ENCODE data around the gene SLC22A8. TPM values are rescaled to one million over a fixed set of nuclear protein-coding genes. Genes with fewer than 3 reads are reported as not detected.

Gene SLC22A8
- total and polyA plus RNA-seq, 2 of the 4 experiments (the other 2 are of a cell fraction), result not detected

GRCh38 chr11:62976109-62976508 lies 39.5 kb downstream of the SLC22A8 start:
- 27% methylated on average over 3 of the region's 5 CpGs; no CpG with 5 or more reads in 1 of the 2 experiments for WGBS, 2 experiments (ENCODE audit: extremely low coverage in 2 of 2, insufficient read length in 1 of 2)
- in situ Hi-C loops (cut with MboI; ENCODE audit: low sequenced_read_pairs), result no loop called here
- no peak for DNase-seq

More at GRCh38 chr11:62976109-62976508, 39.5 kb downstream of the SLC22A8 start:
- no peak overlapping the region for H2BK5ac ChIP-seq (ENCODE audit: low read depth, low read length, poor library complexity, severe bottlenecking)
- no peak overlapping the region for H3K23ac ChIP-seq (ENCODE audit: low read depth, low read length)
- no TSS peak for BruUV-seq (replicated peaks)
- no peaks in the 10 kb centered on the region for H3K4me1 ChIP-seq (ENCODE audit: control insufficient read depth, insufficient read depth, low read length)
- H2AK5ac ChIP-seq (ENCODE audit: low read depth, low read length), result no peak overlapping the region
- no peaks in the 10 kb centered on the region for H3K9me1 ChIP-seq (ENCODE audit: insufficient read depth, low read length)
- no peak overlapping the region for H4K91ac ChIP-seq (ENCODE audit: insufficient read depth, low read depth, low read length)
- no peak overlapping the region for H2BK15ac ChIP-seq (ENCODE audit: low read depth, low read length)
- no peak overlapping the region for H2AK9ac ChIP-seq (replicated peaks; ENCODE audit: low read depth, low read length, poor library complexity)
- intact Hi-C loops (cut with micrococcal nuclease) (no loop called here), dilution Hi-C loops (cut with HindIII; ENCODE audit: low sequenced_read_pairs, unreplicated experiment) (no loop called here)
- no peak overlapping the region for H3K4me3 ChIP-seq (ENCODE audit: insufficient read depth, low read depth, low read length)
- no peak for ATAC-seq (ENCODE audit: low read depth)
- no peaks in the 10 kb centered on the region for H3K36me3 ChIP-seq (ENCODE audit: control insufficient read depth, insufficient read depth, low read length)
- no peak overlapping the region for H2AFZ ChIP-seq (replicated peaks; ENCODE audit: low read length, poor library complexity)
- no peaks in the 10 kb centered on the region for H4K20me1 ChIP-seq (ENCODE audit: insufficient read depth, low read length)
- H4K5ac ChIP-seq (ENCODE audit: low read depth, low read length), result no peak overlapping the region
- no peaks in the 10 kb centered on the region for H3K79me1 ChIP-seq (ENCODE audit: low read depth in 1 of 2, low read length in 2 of 2)
- H3K14ac ChIP-seq (replicated peaks; ENCODE audit: low read depth, low read length), result no peak overlapping the region
- no peak overlapping the region for H3K4me2 ChIP-seq (ENCODE audit: low read depth, low read length)
- TF ChIP-seq RAD21 (IDR thresholded peaks at IDR 0.05; ENCODE audit: low read length), result no peak
- TF ChIP-seq CEBPB (IDR thresholded peaks at IDR 0.05; ENCODE audit: low read depth, low read length), result no peak
- no peak for TF ChIP-seq MAZ (IDR thresholded peaks at IDR 0.05; ENCODE audit: borderline replicate concordance, low read depth, low read length)
- TF ChIP-seq RFX5 (IDR thresholded peaks at IDR 0.05; ENCODE audit: low read depth, low read length), result no peak
- no peak for TF ChIP-seq USF2 (IDR thresholded peaks at IDR 0.05; ENCODE audit: low read depth, low read length)
- no peak for TF ChIP-seq POLR2A (IDR thresholded peaks at IDR 0.05; ENCODE audit: low read depth, low read length)
- TF ChIP-seq MXI1 (IDR thresholded peaks at IDR 0.05; ENCODE audit: borderline replicate concordance, low read depth, low read length), result no peak
- TF ChIP-seq CTCF (conservative IDR thresholded peaks at IDR 0.05; ENCODE audit: low read depth, low read length), result no peak
- no peak for TF ChIP-seq ELK1 (IDR thresholded peaks at IDR 0.05; ENCODE audit: borderline replicate concordance, low read depth, low read length)
- no peak for TF ChIP-seq BHLHE40 (IDR thresholded peaks at IDR 0.05; ENCODE audit: low read depth, low read length)
- no peak for TF ChIP-seq MAFK (IDR thresholded peaks at IDR 0.05; ENCODE audit: low read depth, low read length)
- TF ChIP-seq NFE2L2 (IDR thresholded peaks at IDR 0.05; ENCODE audit: low read depth, low read length), result no peak
- no peak for TF ChIP-seq RCOR1 (IDR thresholded peaks at IDR 0.05; ENCODE audit: insufficient replicate concordance, low read length)
- TF ChIP-seq SMC3 (IDR thresholded peaks at IDR 0.05; ENCODE audit: low read depth, low read length), result no peak
- TF ChIP-seq FOS (IDR thresholded peaks at IDR 0.05; ENCODE audit: low read depth, low read length), result no peak
- no peak for TF ChIP-seq CHD1 (IDR thresholded peaks at IDR 0.05; ENCODE audit: low read depth, low read length)
- ChIA-PET CTCF (interaction anchor here (0.7 to 1.2 kb wide), 2 partner anchors 45 to 59 kb away, joined by 3 read pairs; no protein-coding TSS in a partner anchor), POLR2A (ENCODE audit: unreplicated experiment) (no interaction called here)
- no peak overlapping the region for H3K9ac ChIP-seq (ENCODE audit: low read depth, low read length)
- no peak overlapping the region for H3K56ac ChIP-seq (ENCODE audit: extremely low read depth, insufficient read depth, low read length)
- peaks cover 2% of the 10 kb centered on the region; the same call in 1 of the 2 replicates for H3K27me3 ChIP-seq (ENCODE audit: control insufficient read depth, insufficient read depth, low read length)
- H3K18ac ChIP-seq (ENCODE audit: low read depth, low read length), result no peak overlapping the region
- no peak overlapping the region for H3K4ac ChIP-seq (ENCODE audit: low read depth, low read length)
- no peak overlapping the region for H4K8ac ChIP-seq (ENCODE audit: low read depth in 2 of 2, low read length in 2 of 2)
- H2BK20ac ChIP-seq (ENCODE audit: low read depth, low read length), result no peak overlapping the region
- H2BK120ac ChIP-seq (ENCODE audit: low read depth, low read length), result no peak overlapping the region
- H3K27ac ChIP-seq (ENCODE audit: insufficient read depth, low read length), result no peak overlapping the region
- H3K9me3 ChIP-seq (ENCODE audit: control insufficient read depth, insufficient read depth, low read length), result no peaks in the 10 kb centered on the region

Data from IMR-90 (cell line).